ENCODE data around the gene GPR78. TPM values are rescaled to one million over a fixed set of nuclear protein-coding genes. Genes with fewer than 3 reads are reported as not detected.

GPR78 gene
- total RNA-seq, 1 donor from 2014 or later, result not detected

DNA sequence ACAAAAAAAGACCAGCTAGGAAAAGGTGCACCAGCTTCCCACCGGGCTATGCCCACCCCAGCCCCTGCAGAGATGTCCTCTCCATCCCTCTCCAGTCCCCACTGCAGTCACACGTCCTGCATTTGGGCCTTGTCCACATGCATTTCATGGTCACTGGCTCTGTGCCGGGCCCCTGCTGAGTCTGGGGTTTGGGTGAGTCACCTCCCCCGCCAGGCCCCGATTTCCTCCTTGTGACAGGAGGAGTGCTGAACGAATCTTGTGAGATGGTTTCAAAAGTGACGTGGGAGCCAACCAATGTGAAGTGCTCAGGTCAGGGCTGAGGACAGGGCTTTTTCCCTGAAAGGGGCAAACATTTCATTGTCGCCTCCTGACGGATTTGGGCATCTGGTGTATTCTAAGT, 19.5 kb downstream of the GPR78 start:
- peak; percentile 33 for DNase-seq (ENCODE audit: low read depth)

DNA sequence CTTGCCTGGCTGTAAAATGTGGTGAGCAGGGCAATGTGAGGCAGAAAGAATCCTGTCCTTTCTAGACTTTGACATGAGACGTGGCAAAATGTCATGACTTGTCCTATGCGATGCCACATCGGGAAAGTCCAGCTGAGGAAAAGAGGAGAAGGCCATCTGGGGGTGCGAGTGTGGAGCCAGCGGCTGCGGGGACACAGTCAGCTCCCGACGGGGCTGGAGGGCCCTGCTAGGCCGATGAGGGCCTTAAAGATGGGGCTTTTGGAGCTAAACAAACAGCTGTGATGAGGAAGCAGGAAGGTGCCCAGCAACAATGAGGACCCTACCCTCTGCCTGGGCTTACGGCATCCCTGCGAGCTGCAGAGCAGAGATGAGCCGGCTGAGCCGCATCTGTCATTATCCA, 20.1 kb downstream of the GPR78 start:
- DNase-seq (ENCODE audit: low read depth), result no peak

DNA sequence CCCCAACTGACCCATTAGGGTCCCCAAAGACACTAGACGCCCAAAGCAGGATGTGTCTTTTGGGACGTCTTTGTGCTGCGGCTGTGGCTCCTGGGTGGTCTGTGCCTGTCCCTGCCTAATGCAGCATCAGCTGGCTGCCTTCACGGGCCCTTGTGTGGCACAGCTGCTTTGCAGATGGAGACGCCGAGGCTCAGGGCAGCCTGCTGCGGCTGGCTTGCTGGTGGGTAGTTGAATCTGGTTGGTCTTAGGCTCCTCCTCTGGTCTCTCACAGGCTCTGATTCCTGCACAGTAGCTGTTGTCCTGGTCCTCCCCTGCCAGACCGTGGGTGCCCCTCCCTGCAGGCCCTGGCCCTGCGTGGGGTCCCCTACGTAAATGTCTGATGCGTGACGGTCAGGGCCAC, 20.5 kb downstream of the GPR78 start:
- no peak for DNase-seq (ENCODE audit: low read depth)

DNA sequence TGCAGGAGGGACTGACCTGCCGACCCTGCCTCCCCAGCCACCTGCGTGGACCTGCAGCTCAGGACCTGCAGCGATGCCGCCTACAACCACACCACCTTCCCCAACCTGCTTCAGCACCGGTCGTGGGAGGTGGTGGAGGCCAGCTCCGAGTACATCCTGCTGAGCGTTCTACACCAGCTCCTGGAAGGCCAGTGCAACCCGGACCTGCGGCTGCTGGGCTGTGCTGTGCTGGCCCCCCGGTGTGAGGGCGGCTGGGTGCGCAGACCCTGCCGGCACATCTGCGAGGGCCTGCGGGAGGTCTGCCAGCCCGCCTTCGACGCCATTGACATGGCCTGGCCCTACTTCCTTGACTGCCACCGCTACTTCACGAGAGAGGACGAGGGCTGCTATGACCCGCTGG, 20.9 kb downstream of the GPR78 start:
- no peak for DNase-seq (ENCODE audit: low read depth)

DNA sequence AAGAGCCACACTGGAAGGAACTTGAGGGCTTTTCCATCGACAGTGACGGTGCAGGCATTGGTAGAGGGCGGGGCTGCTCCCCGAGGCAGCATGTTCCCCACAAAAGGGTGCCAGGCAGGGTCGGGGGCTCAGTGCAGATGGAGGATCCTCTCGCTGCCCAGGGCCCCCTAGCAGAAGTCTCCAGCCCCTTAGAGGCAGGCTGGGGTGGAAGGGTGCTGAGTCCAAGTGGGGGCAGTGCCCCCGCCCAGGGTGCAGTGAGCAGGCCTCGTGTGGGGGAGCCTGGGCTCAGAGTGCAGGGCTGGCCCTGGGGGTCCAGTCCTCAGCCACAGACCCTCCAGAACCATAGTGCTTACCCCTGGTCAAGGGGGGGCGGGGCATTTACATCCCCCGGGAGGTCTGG, 21.4 kb downstream of the GPR78 start:
- DNase-seq (ENCODE audit: low read depth), result no peak

DNA sequence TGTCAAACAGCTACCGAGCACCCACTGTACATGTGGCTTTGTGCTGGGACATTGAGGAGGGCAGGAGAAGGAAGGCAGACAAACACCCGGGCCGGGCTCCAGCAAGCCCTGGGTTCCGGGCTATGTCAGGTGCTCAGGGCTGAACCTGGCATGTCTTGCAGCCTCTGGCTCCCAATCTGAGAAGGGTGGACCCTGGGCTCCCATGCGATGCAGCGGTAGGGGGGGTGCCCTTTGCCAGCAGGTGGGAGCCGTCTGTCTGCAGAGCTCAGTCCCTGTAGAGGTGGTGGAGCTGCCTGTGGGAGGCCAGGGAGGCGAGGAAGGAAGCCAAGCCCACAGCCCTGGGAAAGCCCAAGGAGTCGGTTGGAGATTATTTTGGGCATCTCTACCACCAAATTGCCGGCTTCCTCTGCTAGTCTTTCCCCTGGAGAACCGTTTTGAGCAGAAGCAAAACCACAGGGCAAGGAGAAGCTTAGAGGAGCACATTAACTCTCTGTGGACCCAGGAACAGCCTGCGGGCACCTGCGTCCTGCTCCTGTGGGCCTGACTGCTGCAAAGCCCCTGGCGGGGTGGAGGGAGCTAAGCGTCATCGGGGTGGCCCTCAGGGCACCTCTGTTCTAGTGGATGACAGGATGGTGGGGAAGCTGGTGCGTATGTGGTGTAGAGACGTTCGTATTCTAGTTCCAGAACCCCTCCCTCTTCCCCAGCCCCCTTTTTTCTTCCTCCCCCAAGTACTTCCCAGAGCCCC, 22.7 kb downstream of the GPR78 start:
- no peak for DNase-seq (ENCODE audit: low read depth)

DNA sequence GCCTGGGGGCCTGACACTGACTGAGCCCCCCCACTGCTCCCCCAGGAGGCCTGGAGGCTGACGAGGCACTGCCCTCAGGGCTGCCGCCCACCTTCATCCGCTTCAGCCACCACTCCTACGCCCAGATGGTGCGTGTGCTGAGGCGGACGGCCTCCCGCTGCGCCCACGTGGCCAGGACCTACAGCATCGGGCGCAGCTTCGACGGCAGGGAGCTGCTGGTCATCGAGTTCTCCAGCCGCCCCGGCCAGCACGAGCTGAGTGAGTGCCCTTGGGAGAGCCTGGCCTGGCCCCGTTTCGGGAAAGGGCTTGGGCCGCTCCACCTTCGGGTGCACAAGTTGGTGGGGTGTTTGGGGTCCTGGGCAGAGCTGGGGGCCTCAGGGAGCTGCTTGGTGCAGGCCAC, 23.7 kb downstream of the GPR78 start:
- no peak for DNase-seq (ENCODE audit: low read depth)

DNA sequence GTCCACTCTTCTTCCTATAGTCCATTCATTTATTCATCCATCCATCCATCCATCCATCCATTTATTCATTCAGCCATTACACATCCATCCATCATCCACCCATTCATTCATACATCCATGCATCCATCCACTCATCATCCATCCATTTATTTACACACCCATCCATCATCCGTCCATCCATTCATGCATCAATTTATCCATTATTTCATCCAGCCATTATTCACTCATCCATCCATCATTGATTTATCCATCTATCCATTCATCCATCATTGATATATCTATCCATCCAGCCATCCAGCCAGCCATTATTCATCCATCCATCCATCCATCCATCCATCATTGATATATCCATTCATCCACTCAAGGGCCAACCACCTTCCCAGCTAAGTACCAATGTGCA, 25.1 kb downstream of the GPR78 start:
- no peak for DNase-seq (ENCODE audit: low read depth)

DNA sequence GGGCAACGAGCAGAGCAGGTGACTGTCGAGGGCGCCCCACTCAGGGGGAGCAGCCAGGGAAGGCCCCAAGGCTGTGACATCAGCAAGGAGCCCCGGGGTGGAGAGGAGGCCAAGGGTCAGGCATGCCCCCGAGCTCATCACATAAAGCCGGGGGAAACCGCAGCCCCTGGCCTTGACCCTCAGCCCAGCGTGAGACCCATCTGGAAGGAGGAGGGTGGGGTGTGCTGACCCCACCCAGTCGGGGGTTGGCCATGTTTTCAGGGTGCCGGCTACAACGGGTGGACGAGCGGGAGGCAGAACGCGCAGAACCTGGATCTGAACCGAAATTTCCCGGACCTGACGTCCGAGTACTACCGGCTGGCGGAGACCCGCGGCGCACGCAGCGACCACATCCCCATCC, 26.3 kb downstream of the GPR78 start:
- no peak for DNase-seq (ENCODE audit: low read depth)

DNA sequence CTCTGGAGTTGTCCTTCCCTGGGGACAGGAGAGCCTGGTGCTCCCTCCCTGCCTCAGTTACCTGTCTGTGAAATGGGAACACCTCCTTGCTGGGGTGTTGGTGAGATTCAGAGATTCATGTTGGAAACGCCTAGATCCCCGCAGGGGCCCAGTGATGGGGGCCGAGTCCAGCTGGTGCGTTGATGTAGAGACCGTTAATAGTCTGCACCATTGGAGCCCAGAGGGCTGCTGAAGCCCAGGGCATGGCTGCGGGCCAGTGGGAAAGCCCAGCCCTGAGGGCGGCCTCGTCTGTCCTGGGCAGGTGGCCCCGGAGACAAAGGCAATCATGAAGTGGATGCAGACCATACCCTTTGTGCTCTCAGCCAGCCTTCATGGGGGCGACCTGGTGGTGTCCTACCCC, 26.8 kb downstream of the GPR78 start:
- DNase-seq (ENCODE audit: low read depth), result no peak

DNA sequence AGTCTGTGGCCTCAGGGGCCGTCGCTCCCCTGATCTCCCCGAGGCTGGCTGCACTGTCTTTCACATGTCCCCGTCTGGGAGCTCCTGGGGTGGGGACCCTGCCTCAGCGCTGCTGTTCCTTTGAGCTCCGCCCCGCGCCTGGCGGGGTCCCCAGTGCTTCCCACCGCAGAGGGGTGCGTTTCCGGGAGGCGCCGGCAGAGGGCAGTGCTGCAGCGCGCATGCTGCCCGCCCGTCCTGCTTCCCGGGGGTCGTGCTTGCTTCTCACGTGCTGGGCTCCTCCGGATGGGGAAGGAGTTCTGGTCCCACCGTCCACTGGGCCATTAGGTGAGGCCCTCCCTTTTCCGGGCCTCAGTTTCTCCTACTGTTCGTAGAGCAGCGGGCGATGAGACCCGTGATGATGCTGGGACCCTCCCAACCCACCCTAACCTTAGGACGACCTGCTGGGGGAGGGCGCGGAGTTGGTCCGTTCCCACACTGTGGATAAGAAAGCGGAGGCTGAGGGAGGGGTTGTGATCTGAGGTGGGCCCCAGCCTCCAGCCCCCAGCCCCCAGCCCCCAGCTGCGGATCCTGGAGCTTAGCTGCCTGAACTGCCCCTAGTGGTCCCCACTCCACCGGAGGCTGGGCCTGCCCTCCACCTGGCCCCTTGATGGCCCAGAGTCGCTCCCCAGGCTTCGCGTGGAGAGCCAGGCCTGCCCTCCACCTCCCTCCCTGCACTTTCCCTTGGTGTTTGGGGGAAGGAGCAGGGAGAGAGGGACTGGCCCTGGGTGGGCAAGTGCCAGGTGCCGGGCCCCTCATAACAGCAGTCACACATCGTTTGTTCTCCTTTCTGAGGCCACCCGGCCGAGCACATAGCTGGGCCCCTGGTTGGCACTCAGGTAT, 27.6 kb downstream of the GPR78 start:
- DNase-seq (ENCODE audit: low read depth), result no peak

DNA sequence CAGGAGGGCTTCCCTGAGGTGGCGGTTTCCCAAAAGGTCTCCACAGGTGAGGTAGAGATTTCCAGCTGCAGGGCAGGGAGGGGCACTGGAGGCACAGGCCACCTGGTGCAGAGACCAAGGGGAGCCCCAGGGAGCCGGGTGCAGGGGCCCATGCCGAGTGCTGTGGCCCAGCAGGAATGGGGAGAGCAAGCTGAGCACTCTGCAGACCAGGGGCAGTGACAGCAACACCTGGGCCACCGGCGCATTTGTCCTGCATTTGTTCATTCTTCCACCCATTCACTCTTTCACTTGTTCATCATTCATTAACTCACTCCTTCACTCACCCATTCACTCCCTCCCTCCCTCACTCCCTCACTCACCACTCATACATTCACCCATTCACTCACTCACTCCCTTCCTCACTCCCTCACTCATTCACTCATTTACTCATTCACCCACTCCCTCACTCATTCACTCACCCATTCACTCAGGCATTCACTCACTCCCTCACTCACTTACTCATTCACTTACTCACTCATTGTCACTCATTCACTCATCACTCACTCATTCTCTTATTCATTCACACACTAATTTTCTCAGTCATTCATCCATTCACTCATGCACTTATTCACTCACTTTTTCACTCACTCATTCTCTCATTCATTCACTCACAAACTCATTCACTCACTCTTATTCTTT, 28.7 kb downstream of the GPR78 start:
- no peak for DNase-seq (ENCODE audit: low read depth)

DNA sequence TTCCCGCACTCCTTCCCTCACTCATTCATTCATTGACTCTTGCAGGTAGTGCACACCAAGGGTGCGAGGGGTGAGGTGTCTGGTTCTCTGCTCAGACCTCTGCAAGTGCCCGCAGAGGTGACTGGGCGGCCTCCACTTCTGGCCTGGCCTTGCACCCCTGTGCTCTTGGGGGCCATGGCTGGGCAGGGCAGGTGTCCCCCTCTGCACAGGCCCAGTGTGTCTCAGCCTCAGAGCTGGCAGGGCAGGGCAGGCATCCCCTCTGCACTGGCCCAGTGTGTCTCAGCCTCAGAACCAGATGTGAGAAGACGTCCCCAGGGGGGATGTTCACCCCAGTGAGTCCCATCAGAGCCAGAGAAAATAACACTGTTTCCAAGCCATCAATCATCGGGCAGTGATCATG, 29.2 kb downstream of the GPR78 start:
- DNase-seq (ENCODE audit: low read depth), result no peak

DNA sequence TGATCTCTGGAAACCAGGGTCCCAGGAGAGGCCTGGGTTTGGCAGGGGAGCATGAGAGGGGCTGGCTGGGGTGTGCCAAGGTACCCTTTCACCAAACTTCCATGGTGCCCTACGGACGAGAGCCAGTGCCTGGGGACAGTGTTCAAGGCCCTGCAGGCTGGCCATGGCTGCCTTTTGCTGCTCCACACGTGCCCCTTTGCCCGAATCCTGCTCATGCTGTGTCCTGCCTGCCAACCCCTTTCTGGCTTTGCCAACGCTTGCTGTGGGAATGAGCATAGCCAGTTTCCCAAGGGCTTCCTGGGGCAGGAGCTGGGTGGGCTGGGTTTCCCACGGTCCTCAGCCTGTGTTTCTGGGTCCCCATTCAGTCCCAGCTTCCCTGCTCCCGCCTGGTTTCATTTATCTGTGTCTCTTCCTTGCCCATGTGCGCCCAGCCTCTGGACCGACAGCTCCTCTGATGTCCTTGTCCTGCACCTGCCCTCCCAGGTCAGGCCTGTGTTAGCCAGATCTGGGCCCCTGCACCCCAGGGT, 29.7 kb downstream of the GPR78 start:
- no peak for DNase-seq (ENCODE audit: low read depth)

DNA sequence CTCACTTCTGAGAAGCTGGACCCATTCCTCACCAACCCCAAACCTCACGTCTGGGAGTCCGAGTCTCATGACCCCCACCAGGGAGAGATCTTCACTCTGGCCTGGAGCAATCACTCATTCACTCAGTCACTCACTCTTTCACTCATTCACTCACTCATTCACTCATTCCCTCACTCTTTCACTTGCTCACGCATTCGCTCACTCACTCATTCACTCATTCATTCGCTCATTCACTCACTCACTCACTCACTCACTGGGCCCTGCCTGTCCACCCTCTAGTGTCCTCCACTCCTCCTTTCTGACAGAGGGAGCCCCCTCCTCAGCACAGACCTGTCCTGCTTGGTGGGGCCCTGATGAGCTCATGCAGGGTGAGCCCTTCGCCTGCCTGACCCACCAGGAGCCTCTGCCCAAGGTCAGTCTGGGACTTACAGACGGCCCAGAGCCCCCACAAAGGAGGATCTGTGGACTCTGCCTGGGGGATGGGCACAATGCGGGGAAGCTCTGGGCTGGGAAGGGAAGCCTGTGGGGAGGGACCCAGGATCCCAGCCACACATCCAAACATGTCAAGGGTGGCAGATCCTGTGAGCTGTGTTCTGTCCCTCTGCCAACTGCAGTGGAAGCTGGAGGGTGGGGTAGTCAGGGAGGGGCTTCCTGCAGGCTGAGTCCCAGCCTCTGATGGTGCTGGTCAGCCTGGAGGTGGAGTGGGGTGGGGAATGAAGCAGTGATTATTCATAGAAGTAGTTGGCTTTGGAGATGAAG, 30.8 kb downstream of the GPR78 start:
- DNase-seq (ENCODE audit: low read depth), result no peak

DNA sequence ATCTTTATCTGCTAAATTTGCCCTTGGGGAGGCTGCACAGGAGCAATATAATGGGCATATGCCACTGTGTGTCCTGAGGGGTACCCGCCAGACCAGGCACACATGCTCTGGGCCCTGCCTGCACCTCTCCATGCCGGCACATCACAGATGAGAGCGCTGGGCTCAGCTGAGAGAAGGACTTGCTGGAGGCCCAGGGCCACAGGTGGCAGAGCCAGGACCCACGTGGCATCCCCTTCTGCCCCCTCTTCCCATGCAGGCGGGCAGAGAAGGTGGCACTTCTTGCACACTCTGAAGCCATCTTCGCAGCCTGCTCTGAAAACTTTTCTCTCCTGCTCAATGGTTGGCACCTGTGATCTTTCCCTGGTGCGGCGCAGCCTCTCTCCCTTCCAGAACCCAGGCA, 32.5 kb downstream of the GPR78 start:
- DNase-seq (ENCODE audit: low read depth), result no peak

DNA sequence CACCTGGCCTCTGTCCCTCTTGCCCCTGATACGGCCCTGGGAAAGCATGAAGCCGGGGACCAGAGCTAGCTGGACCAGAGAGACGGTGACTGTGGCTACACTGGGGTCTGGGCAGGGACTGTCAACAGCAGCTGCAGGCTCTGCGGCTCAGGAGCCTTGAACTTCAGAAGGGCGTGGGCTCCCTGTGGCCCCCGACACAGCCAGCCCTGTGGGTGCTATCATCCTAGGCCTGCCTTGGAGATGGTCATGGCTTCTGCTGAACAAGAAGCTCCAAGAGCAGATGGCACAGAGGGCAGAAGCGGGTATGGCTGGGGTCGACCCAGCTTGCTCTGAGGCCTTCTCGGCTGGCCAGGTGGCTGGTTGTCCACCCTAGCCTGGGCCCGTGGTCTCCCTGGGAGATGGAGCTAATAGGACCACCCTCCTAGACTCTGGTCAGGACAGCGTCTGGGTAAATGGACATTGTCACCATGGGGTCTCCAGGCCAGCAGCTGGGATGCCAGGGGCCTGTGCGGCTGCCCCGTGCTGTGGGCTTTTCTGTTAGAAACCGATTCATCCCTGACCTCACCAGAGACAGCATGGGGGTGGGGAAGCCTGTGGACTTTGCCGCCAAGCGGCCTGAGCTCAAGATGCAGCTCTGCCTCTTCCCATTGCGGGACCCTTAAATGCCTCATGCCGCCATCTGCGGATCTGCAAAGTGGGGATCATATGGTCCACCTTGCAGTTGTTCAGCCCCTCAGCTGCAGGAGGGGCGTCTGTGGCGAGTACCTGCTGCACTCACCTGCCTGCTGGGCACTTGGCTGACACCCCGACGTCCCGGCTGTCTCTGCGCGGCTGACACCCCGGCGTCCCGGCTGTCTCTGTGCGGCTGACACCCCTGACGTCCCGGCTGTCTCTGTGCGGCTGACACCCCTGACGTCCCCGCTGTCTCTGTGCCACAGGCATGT, 33.5 kb downstream of the GPR78 start:
- DNase-seq (ENCODE audit: low read depth), result no peak

DNA sequence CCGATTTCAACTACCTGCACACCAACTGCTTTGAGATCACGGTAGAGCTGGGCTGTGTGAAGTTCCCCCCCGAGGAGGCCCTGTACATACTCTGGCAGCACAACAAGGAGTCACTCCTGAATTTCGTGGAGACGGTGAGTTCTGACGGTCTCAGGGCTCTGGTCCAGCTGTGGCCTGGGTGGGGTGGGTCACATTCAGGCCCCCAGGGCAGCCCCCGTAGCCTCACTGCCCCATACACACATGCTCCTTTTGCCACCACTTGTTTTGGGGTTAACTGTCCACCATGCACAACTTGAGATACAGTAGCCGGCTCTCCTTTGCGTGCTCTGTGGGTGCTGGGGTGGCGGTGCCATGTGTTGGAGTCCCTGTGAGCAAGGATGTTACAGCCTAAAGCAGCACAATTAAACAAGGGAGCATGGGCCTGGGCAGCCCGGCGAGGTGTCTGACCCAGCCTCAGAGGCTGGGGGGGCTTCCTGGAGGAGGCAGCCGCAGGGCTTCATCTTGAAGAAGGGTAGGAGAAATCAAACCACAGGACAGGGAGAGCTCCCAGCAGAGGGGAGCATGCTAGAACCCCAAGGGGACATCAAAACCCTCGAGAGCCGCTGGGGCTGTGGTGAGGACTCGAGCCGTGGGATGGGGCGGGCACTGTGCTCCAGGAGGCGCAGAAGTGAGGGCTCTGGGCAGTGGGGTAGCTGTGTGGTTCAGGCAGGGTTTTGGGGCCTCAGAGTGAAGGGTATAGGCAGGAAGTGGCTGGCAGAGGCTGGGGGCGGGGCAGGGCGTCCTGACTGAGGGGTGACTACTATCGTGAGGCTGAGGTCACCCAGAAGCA, 34.4 kb downstream of the GPR78 start:
- DNase-seq (ENCODE audit: low read depth), result no peak

DNA sequence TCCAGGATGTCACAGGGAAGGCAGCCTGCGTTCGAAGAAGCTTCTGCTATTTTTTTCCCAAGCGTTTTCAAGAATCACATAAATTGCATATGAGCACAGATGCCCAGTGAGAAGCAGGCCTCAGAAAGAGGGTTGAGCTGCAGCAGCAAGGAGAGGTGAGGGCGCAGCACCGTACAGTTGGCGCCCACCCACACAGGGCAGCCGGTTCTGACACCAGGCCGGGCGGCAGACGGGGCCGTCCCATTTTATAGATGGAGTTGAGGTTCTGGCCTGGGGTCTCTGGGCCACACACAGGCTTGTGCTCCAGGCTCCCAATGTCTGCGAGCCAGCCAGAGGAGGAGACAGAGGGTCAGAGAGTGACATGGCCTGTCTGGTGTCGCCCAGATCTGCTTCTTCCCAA, 35.2 kb downstream of the GPR78 start:
- no peak for DNase-seq (ENCODE audit: low read depth)
